Measurements from ENCODE around the gene OR2AT4. TPM values are rescaled to one million over a fixed set of nuclear protein-coding genes. Genes with fewer than 3 reads are reported as not detected.
"Not testable (repeated sequence)": the region's sequence is repeated elsewhere in the genome, so short reads cannot be mapped to it uniquely, and the experiment has no call there.

OR2AT4 gene
- total and polyA plus RNA-seq, 2 experiments from 2014 or later: not detected

GRCh38 chr11:75107187-75107586 lies 10.5 kb upstream of the OR2AT4 start:
- H3K27ac ChIP-seq: no peak overlapping the region
- no peak overlapping the region for H2AFZ ChIP-seq
- H3K9me3 ChIP-seq (ENCODE audit: low read depth): peaks cover 7% of the 10 kb centered on the region
- no peaks in the 10 kb centered on the region for H3K9me2 ChIP-seq (ENCODE audit: insufficient read depth)
- H3K79me2 ChIP-seq (ENCODE audit: insufficient read depth): no peaks in the 10 kb centered on the region
- H3K27me3 ChIP-seq (replicated peaks; ENCODE audit: insufficient read depth): peaks cover 24% of the 10 kb centered on the region
- peaks cover 7% of the 10 kb centered on the region; the same call in 1 of the 2 replicates for H3F3A ChIP-seq (ENCODE audit: insufficient read depth)
- no peak overlapping the region for H3K4me3 ChIP-seq
- H4K20me1 ChIP-seq (ENCODE audit: insufficient read depth): no peaks in the 10 kb centered on the region
- no peak overlapping the region for H3K4me2 ChIP-seq (ENCODE audit: unreplicated experiment)
- WGBS, 2 experiments (ENCODE audit: low coverage in 1 of 2, low lambda C conversion rate in 2 of 2, missing lambda C conversion rate in 2 of 2): 21% methylated on average over 4 of the region's 4 CpGs
- DNase-seq: peak; percentile 43
- no peak for TF ChIP-seq EZH2phosphoT487 (IDR thresholded peaks at IDR 0.05; ENCODE audit: insufficient read depth, low read depth)
- TF ChIP-seq EZH2 (IDR thresholded peaks at IDR 0.05; ENCODE audit: insufficient read depth, poor library complexity, severe bottlenecking): no peak
- H3K4me1 ChIP-seq (ENCODE audit: insufficient read depth): peaks cover 14% of the 10 kb centered on the region
- no peaks in the 10 kb centered on the region for H3K36me3 ChIP-seq (ENCODE audit: low read depth)
- H3K9ac ChIP-seq: no peak overlapping the region
- in situ Hi-C loops (cut with MboI): no loop called here

GRCh38 chr11:75105967-75106681 lies 9.4 kb upstream of the OR2AT4 start:
- H3K36me3 ChIP-seq (ENCODE audit: low read depth); H2AFZ ChIP-seq; H4K20me1 ChIP-seq (ENCODE audit: insufficient read depth); H3F3A ChIP-seq (ENCODE audit: insufficient read depth); H3K27ac ChIP-seq; H3K9me2 ChIP-seq (ENCODE audit: insufficient read depth); in situ Hi-C loops (cut with MboI); H3K9ac ChIP-seq; H3K4me2 ChIP-seq (ENCODE audit: unreplicated experiment); H3K79me2 ChIP-seq (ENCODE audit: insufficient read depth); DNase-seq; H3K4me3 ChIP-seq; H3K9me3 ChIP-seq (ENCODE audit: low read depth): not testable (repeated sequence)
- H3K4me1 ChIP-seq (ENCODE audit: insufficient read depth): peaks cover 14% of the 10 kb centered on the region
- peaks cover 30% of the 10 kb centered on the region for H3K27me3 ChIP-seq (replicated peaks; ENCODE audit: insufficient read depth)
- WGBS, 2 experiments (ENCODE audit: low coverage in 1 of 2, low lambda C conversion rate in 2 of 2, missing lambda C conversion rate in 2 of 2): 80 to 93% methylated on average over 2 of the region's 2 CpGs

- Histone ChIP-seq H3K9me3 (ENCODE audit: low read depth) (peaks cover 1% of the 10 kb centered on the region), H3K9me2 (ENCODE audit: insufficient read depth) (no peaks in the 10 kb centered on the region), H2AFZ (no peak overlapping the region), H4K20me1 (ENCODE audit: insufficient read depth) (no peaks in the 10 kb centered on the region), H3K27me3 (replicated peaks; ENCODE audit: insufficient read depth) (peaks cover 31% of the 10 kb centered on the region), H3K4me1 (ENCODE audit: insufficient read depth) (peaks cover 14% of the 10 kb centered on the region), H3K4me3 (no peak overlapping the region), H3F3A (ENCODE audit: insufficient read depth) (peaks cover 7% of the 10 kb centered on the region; the same call in 1 of the 2 replicates), H3K9ac (no peak overlapping the region), H3K4me2 (ENCODE audit: unreplicated experiment) (no peak overlapping the region), H3K79me2 (ENCODE audit: insufficient read depth) (no peaks in the 10 kb centered on the region), H3K36me3 (ENCODE audit: low read depth) (no peaks in the 10 kb centered on the region), H3K27ac (no peak overlapping the region)
- in situ Hi-C loops (cut with MboI): no loop called here
- 63 to 68% methylated on average over 9 of the region's 9 CpGs for WGBS, 2 experiments (ENCODE audit: low coverage in 1 of 2, low lambda C conversion rate in 2 of 2, missing lambda C conversion rate in 2 of 2)
- TF ChIP-seq EZH2 (IDR thresholded peaks at IDR 0.05; ENCODE audit: insufficient read depth, poor library complexity, severe bottlenecking): no peak
- no peak for TF ChIP-seq EZH2phosphoT487 (IDR thresholded peaks at IDR 0.05; ENCODE audit: insufficient read depth, low read depth)
- DNase-seq: peak; percentile 7
Observed at GRCh38 chr11:75105462-75105925, 8.8 kb upstream of the OR2AT4 start.

GRCh38 chr11:75103380-75104026 lies 6.8 kb upstream of the OR2AT4 start:
- DNase-seq: peak; percentile 83
- Histone ChIP-seq H3K27ac (no peak overlapping the region), H3K79me2 (ENCODE audit: insufficient read depth) (no peaks in the 10 kb centered on the region), H3K4me3 (no peak overlapping the region), H4K20me1 (ENCODE audit: insufficient read depth) (no peaks in the 10 kb centered on the region), H3K4me1 (ENCODE audit: insufficient read depth) (peaks cover 20% of the 10 kb centered on the region), H3K36me3 (ENCODE audit: low read depth) (no peaks in the 10 kb centered on the region), H3K9me3 (ENCODE audit: low read depth) (no peaks in the 10 kb centered on the region), H3K9ac (no peak overlapping the region), H3F3A (ENCODE audit: insufficient read depth) (peaks cover 7% of the 10 kb centered on the region; the same call in 1 of the 2 replicates), H2AFZ (no peak overlapping the region), H3K4me2 (ENCODE audit: unreplicated experiment) (no peak overlapping the region), H3K27me3 (replicated peaks; ENCODE audit: insufficient read depth) (peaks cover 31% of the 10 kb centered on the region), H3K9me2 (ENCODE audit: insufficient read depth) (no peaks in the 10 kb centered on the region)
- TF ChIP-seq EZH2phosphoT487 (IDR thresholded peaks at IDR 0.05; ENCODE audit: insufficient read depth, low read depth) (0 out of 2 replicates have a peak, but pooled peaks have one; percentile 35), EZH2 (IDR thresholded peaks at IDR 0.05; ENCODE audit: insufficient read depth, poor library complexity, severe bottlenecking) (no peak)
- WGBS, 2 experiments (ENCODE audit: low coverage in 1 of 2, low lambda C conversion rate in 2 of 2, missing lambda C conversion rate in 2 of 2): 36 to 38% methylated on average over 5 of the region's 5 CpGs
- in situ Hi-C loops (cut with MboI): no loop called here

Measured in GM23248 (cell line).